Endothelial cell of umbilical vein (primary cell): ENCODE data around the gene AGRN. TPM values are rescaled to one million over a fixed set of nuclear protein-coding genes. Genes with fewer than 3 reads are reported as not detected.

Source experiments
- BruUV-seq: library from RNA; stranded (reverse); fragments of 400-500 nt; replicated peaks from 2 replicates; lab custom pipeline; 2021; lab: Mats Ljungman, UMichigan
- CTCF ChIA-PET: fragments of 300-600, 350-600 bp; sonication (Branson Sonifier 250); formaldehyde crosslinking; loops from one replicate; lab custom pipeline; 2021; ENCODE audit warnings: antibody characterized with exemption, inconsistent platforms; lab: Charles Lee
- POLR2A ChIA-PET: fragments of 300-600, 350-600 bp; sonication (Branson Sonifier 250); formaldehyde crosslinking; loops from one replicate; lab custom pipeline; 2021; ENCODE audit warnings: antibody characterized with exemption, inconsistent platforms; lab: Charles Lee
- DNase-seq: peaks from one replicate; pipeline ENCODE4 v3.0.0-alpha.2; 2011; ENCODE audit warnings: low read depth, low spot score
- FAIRE-seq: peaks from 2 replicates; lab custom pipeline; 2011; peaks lifted over from hg19 to GRCh38; lab: Jason Lieb, UNC
- H2AFZ ChIP-seq: 2 replicates; pipeline ENCODE4 v1.6.0; 2012; ENCODE audit warnings: low read depth, low read length, control low read depth, inconsistent platforms
- H3K27ac ChIP-seq: 2 replicates; pipeline ENCODE4 v1.5.1; 2011; ENCODE audit warnings: low read depth, mild to moderate bottlenecking, control low read depth, low read length, moderate library complexity; ENCODE audit not compliant: insufficient read depth
- H3K27me3 ChIP-seq, 2 experiments: 2 replicates each; pipeline versions ENCODE4 v1.6.0 to v1.6.1; 2011; ENCODE audit warnings: low read length in 2 of 2, mixed read lengths in 1 of 2; ENCODE audit not compliant: control insufficient read depth in 2 of 2, insufficient read depth in 2 of 2
- H3K36me3 ChIP-seq, 2 experiments: 2 replicates in 1 of 2; 3 replicates in 1 of 2; pipeline ENCODE4 v1.5.1; 2011; ENCODE audit warnings: low read length in 2 of 2, mild to moderate bottlenecking in 1 of 2, moderate library complexity in 1 of 2; ENCODE audit not compliant: control insufficient read depth in 2 of 2, insufficient read depth in 2 of 2; ENCODE audit errors: extremely low read depth in 1 of 2
- H3K4me1 ChIP-seq: 3 replicates; pipeline ENCODE4 v1.5.1; 2011; ENCODE audit warnings: mild to moderate bottlenecking, low read length; ENCODE audit not compliant: control insufficient read depth, insufficient read depth; ENCODE audit errors: extremely low read depth
- H3K4me2 ChIP-seq: 2 replicates; pipeline ENCODE4 v1.6.1; 2011; ENCODE audit warnings: low read length, control low read depth, mixed read lengths; ENCODE audit not compliant: insufficient read depth
- H3K4me3 ChIP-seq, 3 experiments: fragments of 200-600 bp in 1 of 3; sonication (generic), shearing (Covaris generic) in 1 of 3; replicated peaks in 1 of 3; 2 replicates each; pipeline ENCODE4 v1.5.1; 2011 to 2016; ENCODE audit warnings: control low read depth in 3 of 3, low read length in 3 of 3, mild to moderate bottlenecking in 2 of 3, inconsistent platforms in 1 of 3, low read depth in 1 of 3, moderate library complexity in 1 of 3; ENCODE audit not compliant: insufficient read depth in 1 of 3
- H3K79me2 ChIP-seq: 2 replicates; pipeline ENCODE4 v1.6.0; 2012; ENCODE audit warnings: low read length, inconsistent platforms; ENCODE audit not compliant: control insufficient read depth, insufficient read depth
- H3K9ac ChIP-seq: replicated peaks from 2 replicates; pipeline ENCODE3; 2011; ENCODE audit warnings: low read length, control low read depth; ENCODE audit not compliant: insufficient read depth; ENCODE audit errors: extremely low read depth
- H3K9me1 ChIP-seq: replicated peaks from 3 replicates; pipeline ENCODE4 v1.6.0; 2011; ENCODE audit warnings: mild to moderate bottlenecking, low read length; ENCODE audit not compliant: control insufficient read depth, insufficient read depth; ENCODE audit errors: extremely low read depth
- H3K9me3 ChIP-seq: replicated peaks from 2 replicates; pipeline ENCODE4 v1.5.1; 2012; ENCODE audit warnings: low read length, inconsistent platforms; ENCODE audit not compliant: control insufficient read depth, insufficient read depth
- H4K20me1 ChIP-seq: replicated peaks from 2 replicates; pipeline ENCODE3; 2011; ENCODE audit warnings: mild to moderate bottlenecking, low read length; ENCODE audit not compliant: control insufficient read depth, insufficient read depth; ENCODE audit errors: extremely low read depth
- FOS ChIP-seq: IDR thresholded peaks from 2 replicates; pipeline ENCODE4 v1.6.1; 2011; ENCODE audit warnings: mild to moderate bottlenecking, low read length, moderate library complexity, borderline replicate concordance; ENCODE audit not compliant: insufficient read depth
- GATA2 ChIP-seq: IDR thresholded peaks from 2 replicates; pipeline ENCODE4 v1.7.0; 2011; ENCODE audit warnings: low read depth, mild to moderate bottlenecking, moderate library complexity, mixed read lengths, low read length; ENCODE audit not compliant: insufficient read length, insufficient read depth
- JUN ChIP-seq: IDR thresholded peaks from 2 replicates; pipeline ENCODE4 v1.6.1; 2011; ENCODE audit warnings: borderline replicate concordance, low read depth; ENCODE audit not compliant: insufficient read length, insufficient read depth
- MAX ChIP-seq: IDR thresholded peaks from 2 replicates; pipeline ENCODE4 v1.6.1; 2011; ENCODE audit not compliant: insufficient read depth, insufficient read length
- MYC ChIP-seq: IDR thresholded peaks from one replicate; pipeline ENCODE4 v1.6.1; 2011; ENCODE audit warnings: mild to moderate bottlenecking, low read depth, low read length
- POLR2A ChIP-seq: IDR thresholded peaks from 2 replicates; pipeline ENCODE4 v1.6.1; 2012; ENCODE audit warnings: low read depth, mild to moderate bottlenecking, control low read depth, low read length
- POLR2AphosphoS5 ChIP-seq: IDR thresholded peaks from 2 replicates; pipeline ENCODE4 v1.6.1; 2012; ENCODE audit warnings: low read depth, mild to moderate bottlenecking, control low read depth, low read length, moderate library complexity; ENCODE audit not compliant: insufficient read depth
- dilution Hi-C: fragments of 300-500 bp; cut with MboI; formaldehyde crosslinking; loops from one replicate; pipeline ENCODE4 v1.15.0; 2019; ENCODE audit warnings: low sequenced_read_pairs; ENCODE audit not compliant: extremely low pct_ligation_motif_present
- intact Hi-C: fragments of 100-400 bp; cut with micrococcal nuclease; formaldehyde crosslinking; loops from one replicate; pipeline ENCODE4 v1.10.0; 2022
- polyA plus RNA-seq, 4 experiments: library from polyadenylated mRNA; depleted of rRNA in 3 of 4; stranded (reverse) in 3 of 4; unstranded in 1 of 4; fragments of >200 nt; gene quantifications; 2 replicates each; pipeline versions ENCODE4 v1.2.1 to v1.2.3, GENCODE V29; 2011 to 2012; ENCODE audit warnings: missing spikeins in 1 of 4
- total RNA-seq: library from RNA; stranded (reverse); gene quantifications from 2 replicates; pipeline ENCODE4 v1.2.3, GENCODE V29; 2021
- TF ChIP-seq, protein P1 (sequence below), 2 donors: IDR thresholded peaks; 1 replicate in 1 of 2; 2 replicates in 1 of 2; pipeline ENCODE4 v1.5.1; 2011; ENCODE audit warnings: low read length in 2 of 2, mild to moderate bottlenecking in 2 of 2, moderate library complexity in 2 of 2, control low read depth in 1 of 2, inconsistent platforms in 1 of 2, low read depth in 1 of 2; ENCODE audit not compliant: insufficient read depth in 1 of 2; ENCODE audit errors: extremely low read depth in 1 of 2

Gene AGRN
- total and polyA plus RNA-seq, 2 donors (not counting 3 experiments of a cell fraction or from before 2014, with no cell fraction given), result 66.6 to 67.8 TPM

GRCh38 chr1:973459-974292 lies 46.2 kb upstream of the AGRN start:
- dilution Hi-C loops, result no loop called here

More at GRCh38 chr1:973459-974292, 46.2 kb upstream of the AGRN start:
- Histone ChIP-seq H3K27ac (no peak overlapping the region), H3K79me2 (no peaks in the 10 kb centered on the region), H3K4me2 (no peak overlapping the region), H3K9me1 (no peaks in the 10 kb centered on the region), H3K4me1 (no peaks in the 10 kb centered on the region), H2AFZ (no peak overlapping the region), H3K36me3 (no peaks in the 10 kb centered on the region), H4K20me1 (no peaks in the 10 kb centered on the region), H3K9ac (no peak overlapping the region), H3K9me3 (no peaks in the 10 kb centered on the region), H3K4me3 (no peak overlapping the region), H3K27me3 (peaks cover 2% of the 10 kb centered on the region in 2 experiments)
- no peak for TF ChIP-seq MYC
- TF ChIP-seq FOS, result no peak
- no peak for TF ChIP-seq GATA2
- TF ChIP-seq, protein P1, sequence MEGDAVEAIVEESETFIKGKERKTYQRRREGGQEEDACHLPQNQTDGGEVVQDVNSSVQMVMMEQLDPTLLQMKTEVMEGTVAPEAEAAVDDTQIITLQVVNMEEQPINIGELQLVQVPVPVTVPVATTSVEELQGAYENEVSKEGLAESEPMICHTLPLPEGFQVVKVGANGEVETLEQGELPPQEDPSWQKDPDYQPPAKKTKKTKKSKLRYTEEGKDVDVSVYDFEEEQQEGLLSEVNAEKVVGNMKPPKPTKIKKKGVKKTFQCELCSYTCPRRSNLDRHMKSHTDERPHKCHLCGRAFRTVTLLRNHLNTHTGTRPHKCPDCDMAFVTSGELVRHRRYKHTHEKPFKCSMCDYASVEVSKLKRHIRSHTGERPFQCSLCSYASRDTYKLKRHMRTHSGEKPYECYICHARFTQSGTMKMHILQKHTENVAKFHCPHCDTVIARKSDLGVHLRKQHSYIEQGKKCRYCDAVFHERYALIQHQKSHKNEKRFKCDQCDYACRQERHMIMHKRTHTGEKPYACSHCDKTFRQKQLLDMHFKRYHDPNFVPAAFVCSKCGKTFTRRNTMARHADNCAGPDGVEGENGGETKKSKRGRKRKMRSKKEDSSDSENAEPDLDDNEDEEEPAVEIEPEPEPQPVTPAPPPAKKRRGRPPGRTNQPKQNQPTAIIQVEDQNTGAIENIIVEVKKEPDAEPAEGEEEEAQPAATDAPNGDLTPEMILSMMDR (IDR thresholded peaks at IDR 0.05; ENCODE audit: extremely low read depth in 1 of 2, insufficient read depth in 1 of 2, low read depth in 1 of 2, low read length in 2 of 2), result no peak
- TF ChIP-seq MAX, result no peak
- no peak for TF ChIP-seq POLR2A
- TF ChIP-seq POLR2AphosphoS5, result no peak
- TF ChIP-seq JUN, result no peak
- intact Hi-C loops, result no loop called here
- POLR2A ChIA-PET, result no interaction called here
- CTCF ChIA-PET, result interaction anchor here (1.2 kb wide), 1 partner anchor 11 kb away, joined by 3 read pairs; no protein-coding TSS in a partner anchor
- DNase-seq (no peak), FAIRE-seq (no peak)
- BruUV-seq, result no TSS peak
